ENCODE data around the gene DYNLT1. TPM values are rescaled to one million over a fixed set of nuclear protein-coding genes. Genes with fewer than 3 reads are reported as not detected.
"Not testable (repeated sequence)": the region's sequence is repeated elsewhere in the genome, so short reads cannot be mapped to it uniquely, and the experiment has no call there.

The DYNLT1 gene
- total RNA-seq, 4 donors from 2014 or later, result 2.8 to 104 (median 75.5) TPM

DNA sequence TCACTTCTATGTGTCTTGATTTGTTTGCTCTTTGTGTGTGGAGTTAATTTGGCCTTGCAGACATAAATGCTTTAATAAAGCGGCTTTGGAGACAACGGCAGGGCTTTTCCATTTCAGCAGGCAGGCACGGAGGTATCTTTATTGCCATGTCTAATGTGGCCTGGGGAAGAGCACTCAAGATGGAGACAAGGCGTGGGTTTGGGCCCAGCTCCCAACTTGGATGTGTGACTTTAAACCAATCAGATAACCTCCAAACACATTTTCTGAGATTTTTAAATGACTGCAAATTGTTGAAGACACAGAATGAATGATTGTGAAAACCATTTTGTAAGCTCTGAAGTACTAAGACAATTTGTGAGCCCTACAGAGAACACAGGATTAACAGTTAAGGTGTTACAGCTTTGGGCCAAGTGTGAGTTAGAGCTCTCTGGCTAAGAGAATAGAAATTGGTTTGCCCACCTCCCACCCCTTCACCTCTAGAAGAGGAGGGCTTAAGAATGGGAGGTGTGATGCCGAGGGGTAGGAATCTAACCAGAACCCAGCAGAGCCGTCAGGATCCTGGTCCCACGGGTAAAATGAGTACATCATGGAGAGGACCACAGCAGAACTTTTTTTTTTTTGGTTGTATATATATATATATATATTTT is 9.0 kb downstream of the DYNLT1 start:
- Histone ChIP-seq H3K9me3 (no peaks in the 10 kb centered on the region), H3K36me3 (peaks cover 0 to 16% (median 5%) of the 10 kb centered on the region in 4 donors), H3K4me3 (no peak overlapping the region), H3K27me3 (no peaks in the 10 kb centered on the region), H3K27ac (peak overlapping the region in 2 of 4 donors; percentile 23 to 35), H3K4me1 (peaks cover 10 to 31% (median 21%) of the 10 kb centered on the region in 4 donors)
- no peak for DNase-seq
- intact Hi-C loops (cut with DNase I; ENCODE audit: low total_unique reads) (no loop called here), in situ Hi-C loops (cut with MboI; ENCODE audit: low pct_ligation_motif_present in 1 of 4, low pct_unique_long_range_greater_than_20kb in 1 of 4, low sequenced_read_pairs in 3 of 4) (no loop called here)
- WGBS, 2 donors (ENCODE audit: low coverage in 1 of 2), result 87 to 91% methylated on average over 6 to 7 of the region's 7 CpGs
- TF ChIP-seq CTCF (IDR thresholded peaks at IDR 0.05) (no peak), POLR2AphosphoS5 (IDR thresholded peaks at IDR 0.05) (no peak)

- Histone ChIP-seq H3K9me3 (no peaks in the 10 kb centered on the region), H3K36me3 (peaks cover 0 to 16% (median 5%) of the 10 kb centered on the region in 4 donors), H3K4me1 (peaks cover 10 to 34% (median 26%) of the 10 kb centered on the region in 4 donors), H3K4me3 (no peak overlapping the region), H3K27ac (peak overlapping the region in 3 of 4 donors; percentile 18 to 35 (median 23)), H3K27me3 (no peaks in the 10 kb centered on the region)
- TF ChIP-seq POLR2A (IDR thresholded peaks at IDR 0.05) (no peak), EP300 (IDR thresholded peaks at IDR 0.05; ENCODE audit: low read depth) (no peak), CTCF (IDR thresholded peaks at IDR 0.05) (no peak), POLR2AphosphoS5 (IDR thresholded peaks at IDR 0.05) (no peak)
- no peak for DNase-seq
- in situ Hi-C loops (cut with MboI; ENCODE audit: low pct_ligation_motif_present in 1 of 4, low pct_unique_long_range_greater_than_20kb in 1 of 4, low sequenced_read_pairs in 3 of 4), result no loop called here
- WGBS, 2 donors (ENCODE audit: low coverage in 1 of 2), result 64 to 67% methylated on average over 6 of the region's 6 CpGs
- intact Hi-C loops (cut with DNase I; ENCODE audit: low total_unique reads), result no loop called here
These were observed 9.7 kb downstream of the DYNLT1 start for GRCh38 chr6:158634695-158635426.

DNA sequence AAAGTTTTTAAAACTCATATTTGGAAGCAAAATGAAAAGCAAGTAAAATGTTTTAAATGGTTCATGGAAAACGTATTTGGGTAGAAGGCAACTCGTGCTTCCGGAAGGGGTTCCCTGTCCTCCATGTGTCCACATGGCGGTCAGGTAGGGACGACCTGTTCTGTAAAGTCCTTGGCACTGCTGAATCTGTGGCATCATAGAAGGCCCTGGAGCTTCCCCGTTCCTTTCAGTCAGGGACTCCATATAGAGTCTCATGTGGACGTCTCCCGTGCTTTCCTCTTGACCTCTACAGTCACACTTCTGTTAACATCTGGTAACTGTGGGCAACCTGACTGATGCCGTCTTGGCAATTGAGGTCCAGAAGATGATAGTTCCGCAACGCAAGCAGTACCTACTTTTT is 11.4 kb downstream of the DYNLT1 start:
- no peak overlapping the region for H3K4me3 ChIP-seq
- H3K9me3 ChIP-seq, result no peaks in the 10 kb centered on the region
- no peak for DNase-seq
- H3K27me3 ChIP-seq, result no peaks in the 10 kb centered on the region
- H3K27ac ChIP-seq, result peak overlapping the region in 1 of 4 donors; percentile 74
- WGBS, 2 donors (ENCODE audit: low coverage in 1 of 2), result 97 to 100% methylated on average over 5 to 11 of the region's 11 CpGs
- H3K36me3 ChIP-seq, result peaks cover 0 to 16% (median 5%) of the 10 kb centered on the region in 4 donors
- in situ Hi-C loops (cut with MboI; ENCODE audit: low pct_ligation_motif_present in 1 of 4, low pct_unique_long_range_greater_than_20kb in 1 of 4, low sequenced_read_pairs in 3 of 4) (no loop called here), intact Hi-C loops (cut with DNase I; ENCODE audit: low total_unique reads) (no loop called here)
- peaks cover 10 to 35% (median 26%) of the 10 kb centered on the region in 4 donors for H3K4me1 ChIP-seq
- TF ChIP-seq CTCF (IDR thresholded peaks at IDR 0.05) (no peak), EP300 (IDR thresholded peaks at IDR 0.05; ENCODE audit: low read depth) (no peak), POLR2AphosphoS5 (IDR thresholded peaks at IDR 0.05) (no peak), POLR2A (IDR thresholded peaks at IDR 0.05) (no peak)

- H3K4me3 ChIP-seq; DNase-seq; in situ Hi-C loops (cut with MboI; ENCODE audit: low pct_ligation_motif_present in 1 of 4, low pct_unique_long_range_greater_than_20kb in 1 of 4, low sequenced_read_pairs in 3 of 4); intact Hi-C loops (cut with DNase I; ENCODE audit: low total_unique reads); H3K9me3 ChIP-seq; H3K27me3 ChIP-seq: not testable (repeated sequence)
- peaks cover 0 to 16% (median 5%) of the 10 kb centered on the region in 4 donors for H3K36me3 ChIP-seq
- H3K27ac ChIP-seq, result peak overlapping the region; percentile 74 to 76 (median 75)
- H3K4me1 ChIP-seq, result peaks cover 10 to 35% (median 26%) of the 10 kb centered on the region in 4 donors
- 96 to 100% methylated on average over 2 to 3 of the region's 3 CpGs for WGBS, 2 donors (ENCODE audit: low coverage in 1 of 2)
These were observed 11.9 kb downstream of the DYNLT1 start for GRCh38 chr6:158632538-158633119.
